Tibial nerve (tissue), 4 donors: ENCODE data around the gene SPOCK1.

ENCODE experiments used
- EP300 ChIP-seq, 2 donors: sonication (generic); formaldehyde crosslinking; IDR thresholded peaks; one replicate each; pipeline ENCODE4 v1.6.1; 2017; ENCODE audit warnings: antibody characterized with exemption in 2 of 2, mild to moderate bottlenecking in 1 of 2
- POLR2A ChIP-seq, 2 donors: fragments of 450-650 bp; IDR thresholded peaks; one replicate each; pipeline ENCODE4 v1.6.1; 2017; ENCODE audit warnings: antibody characterized with exemption in 2 of 2, mild to moderate bottlenecking in 2 of 2, moderate library complexity in 2 of 2
- TF ChIP-seq, protein P1 (sequence below), 5 experiments: fragments of 200-600 bp in 3 of 5; fragments of 450-650 bp in 2 of 5; sonication (generic) in 3 of 5; IDR thresholded peaks; one replicate each; pipeline ENCODE4 v1.5.1; 2016 to 2019; ENCODE audit warnings: antibody characterized with exemption in 5 of 5, mild to moderate bottlenecking in 3 of 5, moderate library complexity in 2 of 5

DNA sequence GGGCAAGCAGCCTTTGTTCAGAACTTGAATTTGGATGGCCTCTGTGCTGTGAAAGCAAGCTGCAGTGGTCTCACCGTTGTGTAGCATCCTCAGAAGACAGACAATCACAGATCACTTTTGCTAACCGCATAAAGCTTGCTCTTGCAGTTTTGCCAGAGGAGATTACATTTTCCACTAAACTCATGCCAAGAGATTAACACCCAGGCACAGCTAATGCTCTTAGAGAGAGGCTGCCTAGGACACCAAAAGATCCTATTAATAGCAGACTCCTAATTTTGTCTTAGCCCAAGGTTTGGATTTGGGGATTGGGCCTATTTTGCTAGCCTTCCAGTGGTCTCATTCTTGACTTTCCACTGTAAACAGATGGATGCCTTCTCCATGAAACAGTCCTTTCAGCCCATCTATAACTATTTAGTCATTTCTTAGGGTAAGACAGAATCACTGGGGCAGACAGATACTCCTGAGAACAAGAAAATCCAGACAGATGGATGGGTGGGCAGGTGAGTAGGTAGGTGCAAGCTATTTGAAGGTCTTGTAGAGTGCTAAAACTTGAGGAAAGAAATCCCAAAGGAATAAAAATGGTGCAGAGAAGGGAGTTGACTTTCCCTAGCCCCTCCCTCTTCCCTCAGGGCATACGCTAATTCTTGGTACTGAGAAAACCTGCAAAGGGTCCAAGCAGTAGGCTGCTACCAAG is 506.2 kb downstream of the SPOCK1 start:
- TF ChIP-seq, protein P1, sequence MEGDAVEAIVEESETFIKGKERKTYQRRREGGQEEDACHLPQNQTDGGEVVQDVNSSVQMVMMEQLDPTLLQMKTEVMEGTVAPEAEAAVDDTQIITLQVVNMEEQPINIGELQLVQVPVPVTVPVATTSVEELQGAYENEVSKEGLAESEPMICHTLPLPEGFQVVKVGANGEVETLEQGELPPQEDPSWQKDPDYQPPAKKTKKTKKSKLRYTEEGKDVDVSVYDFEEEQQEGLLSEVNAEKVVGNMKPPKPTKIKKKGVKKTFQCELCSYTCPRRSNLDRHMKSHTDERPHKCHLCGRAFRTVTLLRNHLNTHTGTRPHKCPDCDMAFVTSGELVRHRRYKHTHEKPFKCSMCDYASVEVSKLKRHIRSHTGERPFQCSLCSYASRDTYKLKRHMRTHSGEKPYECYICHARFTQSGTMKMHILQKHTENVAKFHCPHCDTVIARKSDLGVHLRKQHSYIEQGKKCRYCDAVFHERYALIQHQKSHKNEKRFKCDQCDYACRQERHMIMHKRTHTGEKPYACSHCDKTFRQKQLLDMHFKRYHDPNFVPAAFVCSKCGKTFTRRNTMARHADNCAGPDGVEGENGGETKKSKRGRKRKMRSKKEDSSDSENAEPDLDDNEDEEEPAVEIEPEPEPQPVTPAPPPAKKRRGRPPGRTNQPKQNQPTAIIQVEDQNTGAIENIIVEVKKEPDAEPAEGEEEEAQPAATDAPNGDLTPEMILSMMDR (IDR thresholded peaks at IDR 0.05) = no peak
- no peak for TF ChIP-seq POLR2A (IDR thresholded peaks at IDR 0.05)
- TF ChIP-seq EP300 (IDR thresholded peaks at IDR 0.05) = no peak
